ENCODE measurements around the gene PLD5.
"Not testable (repeated sequence)": the region's sequence is repeated elsewhere in the genome, so short reads cannot be mapped to it uniquely, and the experiment has no call there.

PLD5 gene

GRCh38 chr1:242264419-242264818 lies 260.1 kb downstream of the PLD5 start:
- not testable (repeated sequence) for DNase-seq

GRCh38 chr1:242245255-242245654 lies 279.2 kb downstream of the PLD5 start:
- no peak for DNase-seq

- DNase-seq: no peak
Measured at GRCh38 chr1:242243472-242243871, 281.0 kb downstream of the PLD5 start.

- DNase-seq: no peak
Measured at GRCh38 chr1:242242983-242243382, 281.5 kb downstream of the PLD5 start.

GRCh38 chr1:242241936-242242335 lies 282.6 kb downstream of the PLD5 start:
- DNase-seq: no peak

GRCh38 chr1:242240691-242241090 lies 283.8 kb downstream of the PLD5 start:
- DNase-seq: no peak

GRCh38 chr1:242240077-242240476 lies 284.4 kb downstream of the PLD5 start:
- DNase-seq: no peak

- DNase-seq: no peak
Measured at GRCh38 chr1:242239398-242239797, 285.1 kb downstream of the PLD5 start.

- DNase-seq: no peak
Measured at GRCh38 chr1:242237051-242237450, 287.4 kb downstream of the PLD5 start.

GRCh38 chr1:242228991-242229390 lies 295.5 kb downstream of the PLD5 start:
- DNase-seq: no peak

- no peak for DNase-seq
Measured at GRCh38 chr1:242225767-242226573, 298.5 kb downstream of the PLD5 start.

- DNase-seq: not testable (repeated sequence)
Measured at GRCh38 chr1:242224878-242225766, 299.4 kb downstream of the PLD5 start.

GRCh38 chr1:242224461-242224860 lies 300.0 kb downstream of the PLD5 start:
- DNase-seq: no peak

GRCh38 chr1:242219905-242220304 lies 304.6 kb downstream of the PLD5 start:
- no peak for DNase-seq

- DNase-seq: no peak
Measured at GRCh38 chr1:242219298-242219901, 305.1 kb downstream of the PLD5 start.

- DNase-seq: no peak
Measured at GRCh38 chr1:242216368-242216767, 308.1 kb downstream of the PLD5 start.

- DNase-seq: not testable (repeated sequence)
Measured at GRCh38 chr1:242214455-242214854, 310.0 kb downstream of the PLD5 start.

- DNase-seq: not testable (repeated sequence)
Measured at GRCh38 chr1:242212961-242213360, 311.5 kb downstream of the PLD5 start.

- no peak for DNase-seq
Measured at GRCh38 chr1:242212401-242212800, 312.1 kb downstream of the PLD5 start.

GRCh38 chr1:242211254-242212022 lies 313.1 kb downstream of the PLD5 start:
- no peak for DNase-seq

GRCh38 chr1:242210316-242210715 lies 314.2 kb downstream of the PLD5 start:
- not testable (repeated sequence) for DNase-seq

- DNase-seq: no peak
Measured at GRCh38 chr1:242209063-242209462, 315.4 kb downstream of the PLD5 start.

- DNase-seq: no peak
Measured at GRCh38 chr1:242208021-242208420, 316.5 kb downstream of the PLD5 start.
